GM19324 (cell line): ENCODE data around the gene FAM171A1.
"Not testable (repeated sequence)": the region's sequence is repeated elsewhere in the genome, so short reads cannot be mapped to it uniquely, and the experiment has no call there.

Source experiments
- ATAC-seq: cut with Tn5 transposase; IDR thresholded peaks from one replicate; pipeline ENCODE4 v1.9.1; 2021; ENCODE audit warnings: mild to moderate bottlenecking, moderate library complexity; ENCODE audit not compliant: unreplicated experiment, low FRiP score

Gene FAM171A1

GRCh38 chr10:15346440-15347141 is 24.5 kb downstream of the FAM171A1 start:
- no peak for ATAC-seq

- no peak for ATAC-seq
Observed at GRCh38 chr10:15345450-15345849, 25.6 kb downstream of the FAM171A1 start.

GRCh38 chr10:15344876-15345285 is 26.2 kb downstream of the FAM171A1 start:
- ATAC-seq: no peak

- no peak for ATAC-seq
Observed at GRCh38 chr10:15344256-15344875, 26.7 kb downstream of the FAM171A1 start.

- ATAC-seq: no peak
Observed at GRCh38 chr10:15342970-15343369, 28.1 kb downstream of the FAM171A1 start.

- ATAC-seq: no peak
Observed at GRCh38 chr10:15341502-15342128, 29.5 kb downstream of the FAM171A1 start.

- no peak for ATAC-seq
Observed at GRCh38 chr10:15339892-15340291, 31.2 kb downstream of the FAM171A1 start.

GRCh38 chr10:15337441-15337923 is 33.6 kb downstream of the FAM171A1 start:
- not testable (repeated sequence) for ATAC-seq

GRCh38 chr10:15336211-15336610 is 34.9 kb downstream of the FAM171A1 start:
- no peak for ATAC-seq

- no peak for ATAC-seq
Observed at GRCh38 chr10:15335508-15335907, 35.6 kb downstream of the FAM171A1 start.

- no peak for ATAC-seq
Observed at GRCh38 chr10:15334650-15335323, 36.3 kb downstream of the FAM171A1 start.

- no peak for ATAC-seq
Observed at GRCh38 chr10:15333909-15334649, 37.0 kb downstream of the FAM171A1 start.

GRCh38 chr10:15333181-15333580 is 37.9 kb downstream of the FAM171A1 start:
- not testable (repeated sequence) for ATAC-seq

GRCh38 chr10:15331461-15331860 is 39.6 kb downstream of the FAM171A1 start:
- ATAC-seq: no peak

GRCh38 chr10:15329437-15329836 is 41.7 kb downstream of the FAM171A1 start:
- ATAC-seq: no peak

- no peak for ATAC-seq
Observed at GRCh38 chr10:15325944-15326284, 45.2 kb downstream of the FAM171A1 start.

- no peak for ATAC-seq
Observed at GRCh38 chr10:15325243-15325943, 45.7 kb downstream of the FAM171A1 start.

GRCh38 chr10:15324611-15325010 is 46.5 kb downstream of the FAM171A1 start:
- no peak for ATAC-seq

GRCh38 chr10:15324113-15324512 is 47.0 kb downstream of the FAM171A1 start:
- ATAC-seq: no peak

- no peak for ATAC-seq
Observed at GRCh38 chr10:15322356-15322755, 48.7 kb downstream of the FAM171A1 start.
